HL-60 (cell line): Measurements from ENCODE around the gene ATP2B3.

ENCODE experiments used
- POLR2AphosphoS5 ChIP-seq: IDR thresholded peaks from 2 replicates; pipeline ENCODE4 v1.6.1; 2012; ENCODE audit warnings: low read depth
- TF ChIP-seq, protein P1 (sequence below): IDR thresholded peaks from one replicate; pipeline ENCODE4 v1.5.1; 2011; ENCODE audit warnings: low read length, control low read depth, inconsistent platforms; ENCODE audit not compliant: insufficient read depth
- TF ChIP-seq, protein P2 (sequence below): IDR thresholded peaks from 2 replicates; pipeline ENCODE4 v1.6.1; 2012; ENCODE audit warnings: low read depth; ENCODE audit not compliant: insufficient replicate concordance

DNA sequence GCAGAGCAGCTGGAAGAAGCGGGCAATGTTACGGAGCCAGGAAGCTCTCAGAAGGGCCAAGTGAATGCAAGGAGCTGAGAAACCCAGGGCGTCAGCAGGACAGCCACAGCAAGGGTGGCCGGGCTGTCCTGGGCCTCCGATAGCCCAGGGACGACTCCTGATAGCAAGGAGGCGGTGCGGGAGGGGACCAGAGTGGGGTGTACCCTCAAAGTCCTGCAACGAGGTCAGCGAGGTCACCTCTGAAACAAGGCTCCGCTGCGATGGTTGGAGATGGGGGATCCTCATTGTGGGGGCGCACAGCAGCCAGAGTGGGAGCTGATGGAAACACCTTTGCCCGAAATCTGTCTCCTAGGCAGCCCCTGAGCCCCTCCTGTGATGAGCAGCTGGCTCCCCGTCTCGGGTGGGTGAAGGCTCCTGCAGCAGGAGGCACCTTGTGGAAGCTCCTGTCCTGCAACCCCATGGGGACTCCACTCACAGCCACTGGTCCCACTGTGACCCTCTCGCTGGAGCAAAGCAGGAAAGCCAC is 85.8 kb downstream of the ATP2B3 start:
- no peak for TF ChIP-seq POLR2AphosphoS5
- TF ChIP-seq, protein P1, sequence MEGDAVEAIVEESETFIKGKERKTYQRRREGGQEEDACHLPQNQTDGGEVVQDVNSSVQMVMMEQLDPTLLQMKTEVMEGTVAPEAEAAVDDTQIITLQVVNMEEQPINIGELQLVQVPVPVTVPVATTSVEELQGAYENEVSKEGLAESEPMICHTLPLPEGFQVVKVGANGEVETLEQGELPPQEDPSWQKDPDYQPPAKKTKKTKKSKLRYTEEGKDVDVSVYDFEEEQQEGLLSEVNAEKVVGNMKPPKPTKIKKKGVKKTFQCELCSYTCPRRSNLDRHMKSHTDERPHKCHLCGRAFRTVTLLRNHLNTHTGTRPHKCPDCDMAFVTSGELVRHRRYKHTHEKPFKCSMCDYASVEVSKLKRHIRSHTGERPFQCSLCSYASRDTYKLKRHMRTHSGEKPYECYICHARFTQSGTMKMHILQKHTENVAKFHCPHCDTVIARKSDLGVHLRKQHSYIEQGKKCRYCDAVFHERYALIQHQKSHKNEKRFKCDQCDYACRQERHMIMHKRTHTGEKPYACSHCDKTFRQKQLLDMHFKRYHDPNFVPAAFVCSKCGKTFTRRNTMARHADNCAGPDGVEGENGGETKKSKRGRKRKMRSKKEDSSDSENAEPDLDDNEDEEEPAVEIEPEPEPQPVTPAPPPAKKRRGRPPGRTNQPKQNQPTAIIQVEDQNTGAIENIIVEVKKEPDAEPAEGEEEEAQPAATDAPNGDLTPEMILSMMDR = no peak
- TF ChIP-seq, protein P2, sequence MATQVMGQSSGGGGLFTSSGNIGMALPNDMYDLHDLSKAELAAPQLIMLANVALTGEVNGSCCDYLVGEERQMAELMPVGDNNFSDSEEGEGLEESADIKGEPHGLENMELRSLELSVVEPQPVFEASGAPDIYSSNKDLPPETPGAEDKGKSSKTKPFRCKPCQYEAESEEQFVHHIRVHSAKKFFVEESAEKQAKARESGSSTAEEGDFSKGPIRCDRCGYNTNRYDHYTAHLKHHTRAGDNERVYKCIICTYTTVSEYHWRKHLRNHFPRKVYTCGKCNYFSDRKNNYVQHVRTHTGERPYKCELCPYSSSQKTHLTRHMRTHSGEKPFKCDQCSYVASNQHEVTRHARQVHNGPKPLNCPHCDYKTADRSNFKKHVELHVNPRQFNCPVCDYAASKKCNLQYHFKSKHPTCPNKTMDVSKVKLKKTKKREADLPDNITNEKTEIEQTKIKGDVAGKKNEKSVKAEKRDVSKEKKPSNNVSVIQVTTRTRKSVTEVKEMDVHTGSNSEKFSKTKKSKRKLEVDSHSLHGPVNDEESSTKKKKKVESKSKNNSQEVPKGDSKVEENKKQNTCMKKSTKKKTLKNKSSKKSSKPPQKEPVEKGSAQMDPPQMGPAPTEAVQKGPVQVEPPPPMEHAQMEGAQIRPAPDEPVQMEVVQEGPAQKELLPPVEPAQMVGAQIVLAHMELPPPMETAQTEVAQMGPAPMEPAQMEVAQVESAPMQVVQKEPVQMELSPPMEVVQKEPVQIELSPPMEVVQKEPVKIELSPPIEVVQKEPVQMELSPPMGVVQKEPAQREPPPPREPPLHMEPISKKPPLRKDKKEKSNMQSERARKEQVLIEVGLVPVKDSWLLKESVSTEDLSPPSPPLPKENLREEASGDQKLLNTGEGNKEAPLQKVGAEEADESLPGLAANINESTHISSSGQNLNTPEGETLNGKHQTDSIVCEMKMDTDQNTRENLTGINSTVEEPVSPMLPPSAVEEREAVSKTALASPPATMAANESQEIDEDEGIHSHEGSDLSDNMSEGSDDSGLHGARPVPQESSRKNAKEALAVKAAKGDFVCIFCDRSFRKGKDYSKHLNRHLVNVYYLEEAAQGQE = no peak
